Activated CD8-positive, alpha-beta memory T cell treated with anti-CD3 and anti-CD28 coated beads for 36 hours (primary cell): ENCODE measurements around the gene VDR. TPM values are rescaled to one million over a fixed set of nuclear protein-coding genes. Genes with fewer than 3 reads are reported as not detected.

Experiments
- CTCF ChIA-PET: fragments of 350-600 bp; sonication (Branson Sonifier 250); formaldehyde crosslinking; loops from one replicate; lab custom pipeline; 2021; ENCODE audit warnings: antibody characterized with exemption; lab: Charles Lee
- POLR2A ChIA-PET: fragments of 350-600 bp; sonication (Branson Sonifier 250); formaldehyde crosslinking; loops from one replicate; lab custom pipeline; 2021; ENCODE audit warnings: antibody characterized with exemption; lab: Charles Lee
- total RNA-seq, 2 experiments: library from RNA; stranded (reverse); gene quantifications; one replicate each; pipeline ENCODE4 v1.2.3, GENCODE V29; 2021

Gene VDR
- total RNA-seq, 2 experiments from 2014 or later = 104 to 106 TPM

GRCh38 chr12:47832263-47832933, 72.4 kb downstream of the VDR start:
- ChIA-PET CTCF (interaction anchor here (0.6 to 13.3 kb wide), 11 partner anchors 9 to 610 kb away, joined by 3 to 185 read pairs (median 7); partner anchors contain the start of genes HDAC7 and SLC48A1), POLR2A (interaction anchor here (0.6 to 8.9 kb wide), 12 partner anchors 14 to 131 kb away, joined by 3 to 104 read pairs (median 4); partner anchors contain the start of genes HDAC7, SLC48A1 and TMEM106C)

- CTCF ChIA-PET = interaction anchor here (0.7 to 9.9 kb wide), 8 partner anchors 9 to 56 kb away, joined by 3 to 91 read pairs (median 5); partner anchors contain the start of genes HDAC7 and SLC48A1
- POLR2A ChIA-PET = interaction anchor here (5.0 to 8.9 kb wide), 2 partner anchors 11 to 16 kb away, joined by 71 to 104 read pairs; partner anchors contain the start of gene HDAC7
Observed at GRCh38 chr12:47829584-47829983, 75.2 kb downstream of the VDR start.

GRCh38 chr12:47828976-47829482, 75.8 kb downstream of the VDR start:
- POLR2A ChIA-PET = interaction anchor here (1.9 to 8.9 kb wide), 2 partner anchors 10 to 21 kb away, joined by 4 to 104 read pairs; partner anchors contain the start of gene HDAC7
- CTCF ChIA-PET = interaction anchor here (0.7 to 9.9 kb wide), 10 partner anchors 9 to 56 kb away, joined by 3 to 91 read pairs (median 6); partner anchors contain the start of genes HDAC7 and SLC48A1

- ChIA-PET POLR2A (interaction anchor here (1.9 to 8.9 kb wide), 3 partner anchors 9 to 20 kb away, joined by 4 to 104 read pairs (median 10); partner anchors contain the start of gene HDAC7), CTCF (interaction anchor here (1.0 to 9.9 kb wide), 11 partner anchors 9 to 87 kb away, joined by 3 to 91 read pairs (median 5); partner anchors contain the start of genes HDAC7 and SLC48A1)
Observed at GRCh38 chr12:47828008-47828975, 76.5 kb downstream of the VDR start.

- CTCF ChIA-PET = interaction anchor here (1.0 to 1.3 kb wide), 2 partner anchors 13 to 14 kb away, joined by 3 read pairs; no protein-coding TSS in a partner anchor
- POLR2A ChIA-PET = interaction anchor here (1.1 kb wide), 1 partner anchor 13 kb away, joined by 6 read pairs; no protein-coding TSS in a partner anchor
Observed at GRCh38 chr12:47825173-47825639, 79.6 kb downstream of the VDR start.

GRCh38 chr12:47824635-47825034, 80.2 kb downstream of the VDR start:
- POLR2A ChIA-PET = interaction anchor here (1.1 kb wide), 1 partner anchor 12 kb away, joined by 6 read pairs; no protein-coding TSS in a partner anchor
- CTCF ChIA-PET = interaction anchor here (1.0 to 1.3 kb wide), 2 partner anchors 13 to 14 kb away, joined by 3 read pairs; no protein-coding TSS in a partner anchor

GRCh38 chr12:47824198-47824597, 80.6 kb downstream of the VDR start:
- POLR2A ChIA-PET = interaction anchor here (1.1 kb wide), 1 partner anchor 12 kb away, joined by 6 read pairs; no protein-coding TSS in a partner anchor
- CTCF ChIA-PET = interaction anchor here (1.0 to 1.3 kb wide), 2 partner anchors 14 to 15 kb away, joined by 3 read pairs; no protein-coding TSS in a partner anchor

GRCh38 chr12:47823422-47824086, 81.2 kb downstream of the VDR start:
- CTCF ChIA-PET = interaction anchor here (1.0 to 7.3 kb wide), 3 partner anchors 8 to 15 kb away, joined by 3 to 91 read pairs (median 4); no protein-coding TSS in a partner anchor
- POLR2A ChIA-PET = no interaction called here

- POLR2A ChIA-PET = no interaction called here
- CTCF ChIA-PET = interaction anchor here (0.9 to 7.3 kb wide), 3 partner anchors 8 to 15 kb away, joined by 3 to 91 read pairs (median 4); no protein-coding TSS in a partner anchor
Observed at GRCh38 chr12:47822863-47823262, 81.9 kb downstream of the VDR start.

GRCh38 chr12:47822401-47822800, 82.4 kb downstream of the VDR start:
- CTCF ChIA-PET = interaction anchor here (0.9 to 7.3 kb wide), 4 partner anchors 9 to 16 kb away, joined by 3 to 91 read pairs (median 6); no protein-coding TSS in a partner anchor
- POLR2A ChIA-PET = no interaction called here

- POLR2A ChIA-PET = interaction anchor here (5.5 kb wide), 1 partner anchor 11 kb away, joined by 104 read pairs; no protein-coding TSS in a partner anchor
- CTCF ChIA-PET = interaction anchor here (1.9 to 7.3 kb wide), 2 partner anchors 10 to 17 kb away, joined by 9 to 91 read pairs; no protein-coding TSS in a partner anchor
Observed at GRCh38 chr12:47821346-47821706, 83.5 kb downstream of the VDR start.

- CTCF ChIA-PET = interaction anchor here (0.7 to 7.3 kb wide), 3 partner anchors 10 to 31 kb away, joined by 3 to 91 read pairs (median 9); no protein-coding TSS in a partner anchor
- POLR2A ChIA-PET = interaction anchor here (4.6 to 5.5 kb wide), 2 partner anchors 11 to 13 kb away, joined by 39 to 104 read pairs; no protein-coding TSS in a partner anchor
Observed at GRCh38 chr12:47820631-47821345, 84.0 kb downstream of the VDR start.

GRCh38 chr12:47819896-47820630, 84.7 kb downstream of the VDR start, which contains the start of gene HDAC7:
Gene HDAC7, minus strand, starts transcription at chr12:47819903. Its CDS starts 118 bp downstream, at chr12:47819785.
- ChIA-PET POLR2A (interaction anchor here (0.9 to 5.5 kb wide), 3 partner anchors 12 to 18 kb away, joined by 3 to 104 read pairs (median 39); no protein-coding TSS in a partner anchor), CTCF (interaction anchor here (0.7 to 7.3 kb wide), 5 partner anchors 11 to 32 kb away, joined by 3 to 91 read pairs (median 32); no protein-coding TSS in a partner anchor)

- CTCF ChIA-PET = interaction anchor here (4.1 to 7.3 kb wide), 3 partner anchors 11 to 19 kb away, joined by 32 to 91 read pairs (median 34); no protein-coding TSS in a partner anchor
Observed at GRCh38 chr12:47819138-47819895, 85.5 kb downstream of the VDR start.

More at GRCh38 chr12:47819138-47819895, 85.5 kb downstream of the VDR start:
- POLR2A ChIA-PET = interaction anchor here (0.9 to 5.5 kb wide), 5 partner anchors 9 to 37 kb away, joined by 3 to 104 read pairs (median 4); no protein-coding TSS in a partner anchor
